ENCODE measurements around the gene RXFP4.
A peak's percentile ranks its signal among the peaks of the same experiment; 100 is the strongest.
"Not testable (repeated sequence)": the region's sequence is repeated elsewhere in the genome, so short reads cannot be mapped to it uniquely, and the experiment has no call there.

Gene RXFP4

GRCh38 chr1:155978973-155979429 lies 37.6 kb downstream of the RXFP4 start:
- DNase-seq: no peak

- DNase-seq: no peak
Measured at GRCh38 chr1:155979597-155980343, 38.3 kb downstream of the RXFP4 start.

GRCh38 chr1:155981266-155982088 lies 40.0 kb downstream of the RXFP4 start:
- peak in 1 of 2 donors; percentile 40 for DNase-seq

GRCh38 chr1:155982106-155982505 lies 40.7 kb downstream of the RXFP4 start:
- no peak for DNase-seq

GRCh38 chr1:155983191-155984024 lies 42.0 kb downstream of the RXFP4 start:
- DNase-seq: no peak

GRCh38 chr1:155984341-155984740 lies 42.9 kb downstream of the RXFP4 start:
- DNase-seq: no peak

- not testable (repeated sequence) for DNase-seq
Measured at GRCh38 chr1:155984903-155985645, 43.6 kb downstream of the RXFP4 start.

- DNase-seq: peak; percentile 62
Measured at GRCh38 chr1:155989242-155990004, 48.0 kb downstream of the RXFP4 start.

GRCh38 chr1:155990005-155990739 lies 48.7 kb downstream of the RXFP4 start:
- DNase-seq: peak in 1 of 2 donors; percentile 37

All from bone marrow (tissue), 2 donors.